HL-60 (cell line): ENCODE results near the gene OPN1SW.

Experiments used
- GABPA ChIP-seq: IDR thresholded peaks from 2 replicates; pipeline ENCODE4 v1.6.1; 2012; ENCODE audit warnings: low read depth
- POLR2AphosphoS5 ChIP-seq: IDR thresholded peaks from 2 replicates; pipeline ENCODE4 v1.6.1; 2012; ENCODE audit warnings: low read depth
- SPI1 ChIP-seq: IDR thresholded peaks from 2 replicates; pipeline ENCODE4 v1.6.1; 2012; ENCODE audit warnings: low read depth, mild to moderate bottlenecking, borderline replicate concordance
- TF ChIP-seq, protein P1 (sequence below): IDR thresholded peaks from one replicate; pipeline ENCODE4 v1.5.1; 2011; ENCODE audit warnings: low read length, control low read depth, inconsistent platforms; ENCODE audit not compliant: insufficient read depth
- TF ChIP-seq, protein P2 (sequence below): IDR thresholded peaks from 2 replicates; pipeline ENCODE4 v1.6.1; 2012; ENCODE audit warnings: low read depth; ENCODE audit not compliant: insufficient replicate concordance

DNA sequence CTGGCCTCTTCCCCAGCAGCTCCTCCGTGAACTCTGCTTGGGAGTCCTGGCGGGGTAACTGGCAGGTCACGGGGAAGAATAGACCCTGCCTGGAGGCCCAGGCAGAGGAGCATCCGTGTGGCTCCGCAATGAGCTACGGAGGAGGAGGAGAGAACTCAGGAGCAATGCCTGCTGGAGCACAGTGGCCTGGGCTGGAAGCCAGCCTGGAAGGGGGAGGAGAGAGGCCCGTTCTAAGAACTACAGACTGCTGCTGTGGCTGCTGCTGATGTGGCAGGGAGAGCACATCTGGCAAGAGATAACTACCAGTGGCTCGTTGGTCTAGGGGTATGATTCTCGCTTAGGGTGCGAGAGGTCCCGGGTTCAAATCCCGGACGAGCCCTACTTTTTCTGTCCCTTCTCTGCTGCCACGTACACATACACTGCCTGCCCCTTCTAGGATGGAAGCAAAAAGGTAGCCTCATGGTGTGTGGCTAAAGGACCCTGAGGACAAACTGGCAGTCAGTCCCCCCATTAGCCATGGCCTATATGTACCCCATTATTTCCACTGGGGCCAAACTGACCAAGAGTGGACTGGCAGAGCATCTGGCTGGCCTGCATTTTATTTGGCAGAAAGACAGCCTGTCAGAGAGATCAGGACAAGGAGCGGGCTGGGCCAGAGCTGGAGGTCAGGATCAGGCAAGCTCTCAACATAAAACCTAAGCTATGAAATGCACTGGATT lies 7.7 kb upstream of the OPN1SW start:
- TF ChIP-seq, protein P1, sequence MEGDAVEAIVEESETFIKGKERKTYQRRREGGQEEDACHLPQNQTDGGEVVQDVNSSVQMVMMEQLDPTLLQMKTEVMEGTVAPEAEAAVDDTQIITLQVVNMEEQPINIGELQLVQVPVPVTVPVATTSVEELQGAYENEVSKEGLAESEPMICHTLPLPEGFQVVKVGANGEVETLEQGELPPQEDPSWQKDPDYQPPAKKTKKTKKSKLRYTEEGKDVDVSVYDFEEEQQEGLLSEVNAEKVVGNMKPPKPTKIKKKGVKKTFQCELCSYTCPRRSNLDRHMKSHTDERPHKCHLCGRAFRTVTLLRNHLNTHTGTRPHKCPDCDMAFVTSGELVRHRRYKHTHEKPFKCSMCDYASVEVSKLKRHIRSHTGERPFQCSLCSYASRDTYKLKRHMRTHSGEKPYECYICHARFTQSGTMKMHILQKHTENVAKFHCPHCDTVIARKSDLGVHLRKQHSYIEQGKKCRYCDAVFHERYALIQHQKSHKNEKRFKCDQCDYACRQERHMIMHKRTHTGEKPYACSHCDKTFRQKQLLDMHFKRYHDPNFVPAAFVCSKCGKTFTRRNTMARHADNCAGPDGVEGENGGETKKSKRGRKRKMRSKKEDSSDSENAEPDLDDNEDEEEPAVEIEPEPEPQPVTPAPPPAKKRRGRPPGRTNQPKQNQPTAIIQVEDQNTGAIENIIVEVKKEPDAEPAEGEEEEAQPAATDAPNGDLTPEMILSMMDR = no peak
- TF ChIP-seq, protein P2, sequence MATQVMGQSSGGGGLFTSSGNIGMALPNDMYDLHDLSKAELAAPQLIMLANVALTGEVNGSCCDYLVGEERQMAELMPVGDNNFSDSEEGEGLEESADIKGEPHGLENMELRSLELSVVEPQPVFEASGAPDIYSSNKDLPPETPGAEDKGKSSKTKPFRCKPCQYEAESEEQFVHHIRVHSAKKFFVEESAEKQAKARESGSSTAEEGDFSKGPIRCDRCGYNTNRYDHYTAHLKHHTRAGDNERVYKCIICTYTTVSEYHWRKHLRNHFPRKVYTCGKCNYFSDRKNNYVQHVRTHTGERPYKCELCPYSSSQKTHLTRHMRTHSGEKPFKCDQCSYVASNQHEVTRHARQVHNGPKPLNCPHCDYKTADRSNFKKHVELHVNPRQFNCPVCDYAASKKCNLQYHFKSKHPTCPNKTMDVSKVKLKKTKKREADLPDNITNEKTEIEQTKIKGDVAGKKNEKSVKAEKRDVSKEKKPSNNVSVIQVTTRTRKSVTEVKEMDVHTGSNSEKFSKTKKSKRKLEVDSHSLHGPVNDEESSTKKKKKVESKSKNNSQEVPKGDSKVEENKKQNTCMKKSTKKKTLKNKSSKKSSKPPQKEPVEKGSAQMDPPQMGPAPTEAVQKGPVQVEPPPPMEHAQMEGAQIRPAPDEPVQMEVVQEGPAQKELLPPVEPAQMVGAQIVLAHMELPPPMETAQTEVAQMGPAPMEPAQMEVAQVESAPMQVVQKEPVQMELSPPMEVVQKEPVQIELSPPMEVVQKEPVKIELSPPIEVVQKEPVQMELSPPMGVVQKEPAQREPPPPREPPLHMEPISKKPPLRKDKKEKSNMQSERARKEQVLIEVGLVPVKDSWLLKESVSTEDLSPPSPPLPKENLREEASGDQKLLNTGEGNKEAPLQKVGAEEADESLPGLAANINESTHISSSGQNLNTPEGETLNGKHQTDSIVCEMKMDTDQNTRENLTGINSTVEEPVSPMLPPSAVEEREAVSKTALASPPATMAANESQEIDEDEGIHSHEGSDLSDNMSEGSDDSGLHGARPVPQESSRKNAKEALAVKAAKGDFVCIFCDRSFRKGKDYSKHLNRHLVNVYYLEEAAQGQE = no peak
- no peak for TF ChIP-seq POLR2AphosphoS5
- no peak for TF ChIP-seq SPI1
- no peak for TF ChIP-seq GABPA
